ENCODE measurements around the gene DNM1.

DNM1 gene

GRCh38 chr9:128304136-128304970 is 101.2 kb downstream of the DNM1 start:
- no peak for DNase-seq (ENCODE audit: low read depth in 1 of 2, low spot score in 1 of 2)

All from activated CD4-positive, alpha-beta T cell treated with anti-CD3 and anti-CD28 coated beads, Interleukin-2, amount 50 U/mL, for 24 hours (primary cell).